ENCODE results near the gene RBAK.
"Not testable (repeated sequence)": the region's sequence is repeated elsewhere in the genome, so short reads cannot be mapped to it uniquely, and the experiment has no call there.

RBAK gene

DNA sequence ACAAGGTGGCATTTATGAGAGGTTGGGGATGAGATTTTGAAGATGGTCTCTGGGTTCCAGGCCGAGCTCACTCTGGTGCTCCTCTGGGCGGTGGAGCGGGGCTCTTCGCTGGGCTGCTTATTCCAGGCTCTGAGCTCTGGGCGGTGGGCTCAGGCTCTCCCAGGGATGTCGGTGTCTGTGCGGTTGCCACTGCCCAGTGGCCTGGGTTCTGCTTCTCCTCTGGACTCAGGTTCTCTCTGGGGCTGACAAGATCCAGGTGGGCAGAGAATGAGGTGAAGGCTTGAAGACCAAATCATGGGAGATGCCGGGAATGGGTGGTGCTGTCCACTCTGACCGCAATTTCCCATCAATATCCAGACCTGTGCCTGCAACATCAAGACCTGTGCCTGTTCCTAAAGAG, 40.6 kb downstream of the RBAK start:
- DNase-seq (ENCODE audit: insufficient read length, low spot score) (no peak), FAIRE-seq (no peak)
- TF ChIP-seq POLR2A (IDR thresholded peaks at IDR 0.05; ENCODE audit: low read depth, low read length) (no peak), POLR2AphosphoS5 (IDR thresholded peaks at IDR 0.05; ENCODE audit: low read depth, low read length) (no peak), SPI1 (IDR thresholded peaks at IDR 0.05; ENCODE audit: low read depth, low read length) (no peak), PAX5 (IDR thresholded peaks at IDR 0.05; ENCODE audit: insufficient read depth, low read length, severe bottlenecking) (no peak), POU2F2 (IDR thresholded peaks at IDR 0.05; ENCODE audit: low read depth, low read length) (no peak), TAF1 (IDR thresholded peaks at IDR 0.05; ENCODE audit: low read depth, low read length) (no peak)

- FAIRE-seq; DNase-seq (ENCODE audit: insufficient read length, low spot score): not testable (repeated sequence)
Observed at GRCh38 chr7:5088228-5088833, 42.7 kb downstream of the RBAK start.

DNA sequence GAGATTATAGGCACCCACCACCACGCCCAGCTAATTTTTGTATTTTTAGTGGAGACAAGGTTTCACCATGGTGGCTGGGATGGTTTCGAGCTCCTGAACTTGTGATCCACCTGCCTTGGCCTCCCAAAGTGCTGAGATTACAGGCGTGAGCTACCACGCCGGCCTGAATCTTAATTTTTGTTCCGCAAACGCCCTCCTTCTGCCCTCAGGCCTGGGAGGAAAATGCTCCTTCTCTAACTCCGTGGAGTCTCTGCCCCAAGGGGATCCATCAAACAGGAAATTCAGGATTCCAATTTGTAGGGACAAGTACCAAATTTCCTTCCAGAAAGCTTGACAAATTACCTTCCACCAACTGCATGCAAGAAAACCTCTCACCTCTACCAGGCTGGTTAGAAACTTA, 43.2 kb downstream of the RBAK start:
- FAIRE-seq, result no peak
- DNase-seq (ENCODE audit: insufficient read length, low spot score), result no peak

GRCh38 chr7:5093948-5094347, 48.3 kb downstream of the RBAK start:
- no peak for TF ChIP-seq PAX5 (IDR thresholded peaks at IDR 0.05; ENCODE audit: insufficient read depth, low read length, severe bottlenecking)
- no peak for TF ChIP-seq POU2F2 (IDR thresholded peaks at IDR 0.05; ENCODE audit: low read depth, low read length)
- TF ChIP-seq SPI1 (IDR thresholded peaks at IDR 0.05; ENCODE audit: low read depth, low read length), result no peak
- no peak for TF ChIP-seq TAF1 (IDR thresholded peaks at IDR 0.05; ENCODE audit: low read depth, low read length)
- TF ChIP-seq POLR2AphosphoS5 (IDR thresholded peaks at IDR 0.05; ENCODE audit: low read depth, low read length), result no peak
- no peak for TF ChIP-seq POLR2A (IDR thresholded peaks at IDR 0.05; ENCODE audit: low read depth, low read length)
- FAIRE-seq, result no peak
- DNase-seq (ENCODE audit: insufficient read length, low spot score), result no peak

More for the DNA sequence above, 43.2 kb downstream of the RBAK start:
- no peak for TF ChIP-seq POU2F2 (IDR thresholded peaks at IDR 0.05; ENCODE audit: low read depth, low read length)
- TF ChIP-seq PAX5 (IDR thresholded peaks at IDR 0.05; ENCODE audit: insufficient read depth, low read length, severe bottlenecking), result no peak
- no peak for TF ChIP-seq POLR2AphosphoS5 (IDR thresholded peaks at IDR 0.05; ENCODE audit: low read depth, low read length)
- TF ChIP-seq POLR2A (IDR thresholded peaks at IDR 0.05; ENCODE audit: low read depth, low read length), result no peak
- no peak for TF ChIP-seq TAF1 (IDR thresholded peaks at IDR 0.05; ENCODE audit: low read depth, low read length)
- TF ChIP-seq SPI1 (IDR thresholded peaks at IDR 0.05; ENCODE audit: low read depth, low read length), result no peak

DNA sequence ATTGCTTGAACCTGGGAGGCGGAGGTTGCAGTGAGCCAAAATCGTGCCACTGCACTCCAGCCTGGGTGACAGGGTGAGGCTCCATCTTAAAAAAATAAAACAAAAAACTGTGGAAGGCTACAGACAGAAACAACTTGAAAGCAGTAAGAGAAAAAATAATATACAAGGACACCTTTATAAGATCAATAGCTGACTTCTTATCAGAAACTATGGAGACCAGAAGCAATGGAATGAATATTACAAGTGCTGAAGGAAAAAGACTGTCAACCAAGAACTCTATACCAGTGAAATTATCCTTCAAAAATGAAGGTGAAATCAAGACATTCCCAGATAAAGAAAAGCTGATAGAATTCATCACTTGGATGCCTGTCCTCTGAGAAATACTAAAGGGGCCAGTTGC, 49.0 kb downstream of the RBAK start:
- TF ChIP-seq POU2F2 (IDR thresholded peaks at IDR 0.05; ENCODE audit: low read depth, low read length) (no peak), TAF1 (IDR thresholded peaks at IDR 0.05; ENCODE audit: low read depth, low read length) (no peak), POLR2A (IDR thresholded peaks at IDR 0.05; ENCODE audit: low read depth, low read length) (no peak), SPI1 (IDR thresholded peaks at IDR 0.05; ENCODE audit: low read depth, low read length) (no peak), PAX5 (IDR thresholded peaks at IDR 0.05; ENCODE audit: insufficient read depth, low read length, severe bottlenecking) (no peak), POLR2AphosphoS5 (IDR thresholded peaks at IDR 0.05; ENCODE audit: low read depth, low read length) (no peak)
- no peak for FAIRE-seq
- no peak for DNase-seq (ENCODE audit: insufficient read length, low spot score)

GRCh38 chr7:5116359-5116758, 70.7 kb downstream of the RBAK start:
- no peak for DNase-seq (ENCODE audit: insufficient read length, low spot score)
- TF ChIP-seq SPI1 (IDR thresholded peaks at IDR 0.05; ENCODE audit: low read depth, low read length), result no peak
- no peak for TF ChIP-seq TAF1 (IDR thresholded peaks at IDR 0.05; ENCODE audit: low read depth, low read length)

GRCh38 chr7:5117095-5117970, 71.7 kb downstream of the RBAK start:
- TF ChIP-seq POU2F2 (IDR thresholded peaks at IDR 0.05; ENCODE audit: low read depth, low read length) (no peak), PAX5 (IDR thresholded peaks at IDR 0.05; ENCODE audit: insufficient read depth, low read length, severe bottlenecking) (no peak), TAF1 (IDR thresholded peaks at IDR 0.05; ENCODE audit: low read depth, low read length) (no peak), POLR2A (IDR thresholded peaks at IDR 0.05; ENCODE audit: low read depth, low read length) (no peak), SPI1 (IDR thresholded peaks at IDR 0.05; ENCODE audit: low read depth, low read length) (no peak), POLR2AphosphoS5 (IDR thresholded peaks at IDR 0.05; ENCODE audit: low read depth, low read length) (no peak)
- FAIRE-seq, result no peak
- DNase-seq (ENCODE audit: insufficient read length, low spot score), result no peak

More at GRCh38 chr7:5116359-5116758, 70.7 kb downstream of the RBAK start:
- FAIRE-seq, result no peak

Data from GM12891 (cell line).